Stomach (tissue), 9 donors: ENCODE results near the gene NFATC2IP. TPM values are rescaled to one million over a fixed set of nuclear protein-coding genes. Genes with fewer than 3 reads are reported as not detected.

ENCODE experiments used
- DNase-seq, 2 donors: peaks; one replicate each; pipeline versions ENCODE4 v3.0.0 to v3.0.0-alpha.2; 2013 to 2019
- H3K27ac ChIP-seq, 5 donors: fragments of 200-600 bp in 4 of 5; sonication (generic) in 4 of 5; one replicate each; pipeline ENCODE4 v1.5.1; 2013 to 2019; ENCODE audit warnings: mild to moderate bottlenecking in 1 of 5, moderate library complexity in 1 of 5
- H3K27me3 ChIP-seq, 3 donors: fragments of 200-600 bp; sonication (generic); one replicate each; pipeline ENCODE4 v1.5.1; 2017 to 2019; ENCODE audit warnings: mixed run types in 1 of 3
- H3K36me3 ChIP-seq, 4 donors: fragments of 200-600 bp; sonication (generic); 1 replicate in 3 of 4; 2 replicates in 1 of 4; pipeline ENCODE4 v1.5.1; 2016 to 2019
- H3K4me1 ChIP-seq, 4 donors: fragments of 200-600 bp; sonication (generic); one replicate each; pipeline ENCODE4 v1.5.1; 2016 to 2019
- H3K4me3 ChIP-seq, 4 donors: fragments of 200-600 bp; sonication (generic) in 3 of 4; one replicate each; pipeline ENCODE4 v1.5.1; 2016 to 2019; ENCODE audit warnings: mild to moderate bottlenecking in 1 of 4
- H3K9me3 ChIP-seq, 4 donors: fragments of 200-600 bp; sonication (generic); one replicate each; pipeline ENCODE4 v1.5.1; 2016 to 2019
- EP300 ChIP-seq: sonication (generic); formaldehyde crosslinking; IDR thresholded peaks from one replicate; pipeline ENCODE4 v1.6.1; 2017; ENCODE audit warnings: antibody characterized with exemption
- POLR2A ChIP-seq, 4 donors: fragments of 450-650 bp; IDR thresholded peaks; one replicate each; pipeline ENCODE4 v1.6.1; 2016; ENCODE audit warnings: antibody characterized with exemption in 4 of 4, control low read depth in 2 of 4, mild to moderate bottlenecking in 1 of 4, moderate library complexity in 1 of 4
- POLR2AphosphoS5 ChIP-seq, 3 donors: sonication (generic); formaldehyde crosslinking; IDR thresholded peaks; one replicate each; pipeline ENCODE4 v1.6.1; 2016; ENCODE audit warnings: antibody characterized with exemption in 3 of 3
- WGBS, 5 donors: extraction: QIAGEN DNeasy Blood & Tissue Kit in 3 of 5; methylation state at CpG; one replicate each; pipeline versions ENCODE4 v1.1.5 to v1.1.7; 2013 to 2018; 5-methylcytosine and 5-hydroxymethylcytosine counted together
- intact Hi-C: fragments of 100-400 bp; cut with DNase I; formaldehyde crosslinking; loops from one replicate; pipeline ENCODE4 v1.15.1; 2023; ENCODE audit warnings: low total_unique reads
- polyA plus RNA-seq, 3 donors: library from polyadenylated mRNA; stranded (reverse); fragments of 200-250 nt; gene quantifications; one replicate each; pipeline ENCODE4 v1.2.3, GENCODE V29; 2013
- total RNA-seq, 5 donors: library from RNA; depleted of rRNA; stranded (reverse); fragments of >200 nt; gene quantifications; one replicate each; pipeline versions ENCODE4 v1.1.0 to v1.2.3, GENCODE V29; 2014 to 2016
- TF ChIP-seq, protein P1 (sequence below), 7 experiments: fragments of 450-650 bp in 4 of 7; fragments of 200-600 bp in 3 of 7; sonication (generic) in 3 of 7; IDR thresholded peaks; one replicate each; pipeline ENCODE4 v1.5.1; 2016 to 2019; ENCODE audit warnings: antibody characterized with exemption in 7 of 7, control low read depth in 2 of 7, mild to moderate bottlenecking in 1 of 7
- donor health status: healthy with polysubstance abuse.
- donor health status: Bipolar disorder and iron deficiency.
- donor health status: healthy.

NFATC2IP gene
- total and polyA plus RNA-seq, 8 donors = 10.4 to 265 (median 31.7) TPM

DNA sequence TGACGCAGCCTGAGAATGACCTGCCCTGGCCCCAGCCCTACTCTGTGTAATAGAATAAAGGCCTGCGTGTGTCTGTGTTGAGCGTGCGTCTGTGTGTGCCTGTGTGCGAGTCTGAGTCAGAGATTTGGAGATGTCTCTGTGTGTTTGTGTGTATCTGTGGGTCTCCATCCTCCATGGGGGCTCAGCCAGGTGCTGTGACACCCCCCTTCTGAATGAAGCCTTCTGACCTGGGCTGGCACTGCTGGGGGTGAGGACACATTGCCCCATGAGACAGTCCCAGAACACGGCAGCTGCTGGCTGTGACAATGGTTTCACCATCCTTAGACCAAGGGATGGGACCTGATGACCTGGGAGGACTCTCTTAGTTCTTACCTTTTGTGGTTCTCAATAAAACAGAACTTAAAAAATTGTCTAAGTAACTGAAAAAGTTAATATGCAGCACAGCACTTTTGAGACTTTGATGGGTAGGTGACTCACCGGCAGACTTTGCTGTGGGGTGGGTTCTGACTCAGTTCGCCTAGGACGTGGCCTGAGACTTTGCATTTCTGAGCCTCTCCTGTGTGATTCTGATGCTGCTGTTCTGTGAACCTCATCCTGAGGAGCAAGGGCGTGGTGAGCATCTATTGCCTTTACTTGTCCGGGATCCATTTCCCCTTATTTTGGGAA, 39.8 kb downstream of the NFATC2IP start:
- no peaks in the 10 kb centered on the region for H3K27me3 ChIP-seq
- no peak for TF ChIP-seq POLR2AphosphoS5 (IDR thresholded peaks at IDR 0.05)
- TF ChIP-seq EP300 = no peak
- TF ChIP-seq POLR2A (IDR thresholded peaks at IDR 0.05) = no peak
- TF ChIP-seq, protein P1, sequence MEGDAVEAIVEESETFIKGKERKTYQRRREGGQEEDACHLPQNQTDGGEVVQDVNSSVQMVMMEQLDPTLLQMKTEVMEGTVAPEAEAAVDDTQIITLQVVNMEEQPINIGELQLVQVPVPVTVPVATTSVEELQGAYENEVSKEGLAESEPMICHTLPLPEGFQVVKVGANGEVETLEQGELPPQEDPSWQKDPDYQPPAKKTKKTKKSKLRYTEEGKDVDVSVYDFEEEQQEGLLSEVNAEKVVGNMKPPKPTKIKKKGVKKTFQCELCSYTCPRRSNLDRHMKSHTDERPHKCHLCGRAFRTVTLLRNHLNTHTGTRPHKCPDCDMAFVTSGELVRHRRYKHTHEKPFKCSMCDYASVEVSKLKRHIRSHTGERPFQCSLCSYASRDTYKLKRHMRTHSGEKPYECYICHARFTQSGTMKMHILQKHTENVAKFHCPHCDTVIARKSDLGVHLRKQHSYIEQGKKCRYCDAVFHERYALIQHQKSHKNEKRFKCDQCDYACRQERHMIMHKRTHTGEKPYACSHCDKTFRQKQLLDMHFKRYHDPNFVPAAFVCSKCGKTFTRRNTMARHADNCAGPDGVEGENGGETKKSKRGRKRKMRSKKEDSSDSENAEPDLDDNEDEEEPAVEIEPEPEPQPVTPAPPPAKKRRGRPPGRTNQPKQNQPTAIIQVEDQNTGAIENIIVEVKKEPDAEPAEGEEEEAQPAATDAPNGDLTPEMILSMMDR (IDR thresholded peaks at IDR 0.05) = no peak
- H3K4me1 ChIP-seq = no peaks in the 10 kb centered on the region
- peaks cover 0 to 12% (median 3%) of the 10 kb centered on the region in 4 donors for H3K9me3 ChIP-seq
- no peak overlapping the region for H3K27ac ChIP-seq
- H3K36me3 ChIP-seq = peaks cover 18 to 53% (median 52%) of the 10 kb centered on the region in 4 donors
- intact Hi-C loops = no loop called here
- DNase-seq = no peak
- 85 to 90% (median 87%) methylated on average over 11 of the region's 11 CpGs for WGBS, 5 donors
- H3K4me3 ChIP-seq = no peak overlapping the region

DNA sequence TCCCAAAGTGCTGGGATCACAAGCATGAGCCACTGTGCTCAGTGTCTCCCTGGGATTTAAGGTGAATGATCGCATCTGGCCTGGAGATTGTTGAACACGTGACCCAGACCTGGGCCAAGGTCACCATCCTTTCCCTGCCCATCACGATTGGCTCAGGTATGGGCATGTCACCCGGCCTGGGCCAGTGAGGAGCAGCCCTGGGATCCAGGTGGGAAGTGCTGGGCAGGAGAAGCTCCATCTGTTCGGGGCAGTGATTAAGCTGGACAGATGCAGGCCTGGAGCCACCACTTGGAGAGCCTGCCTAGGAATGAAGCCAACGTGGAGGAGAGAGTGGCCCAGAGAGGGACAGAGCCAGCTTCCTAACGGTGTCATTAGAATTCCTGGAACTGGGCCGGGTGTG, 41.0 kb downstream of the NFATC2IP start:
- Histone ChIP-seq H3K27me3 (no peaks in the 10 kb centered on the region), H3K4me3 (no peak overlapping the region), H3K4me1 (no peaks in the 10 kb centered on the region), H3K9me3 (peaks cover 0 to 7% (median 3%) of the 10 kb centered on the region in 4 donors), H3K36me3 (peaks cover 14 to 41% (median 40%) of the 10 kb centered on the region in 4 donors), H3K27ac (no peak overlapping the region)
- TF ChIP-seq POLR2AphosphoS5 (IDR thresholded peaks at IDR 0.05) (no peak), POLR2A (IDR thresholded peaks at IDR 0.05) (no peak), EP300 (no peak)
- TF ChIP-seq, protein P1 (IDR thresholded peaks at IDR 0.05) = no peak
- no peak for DNase-seq
- intact Hi-C loops = no loop called here
- WGBS, 5 donors = 65 to 72% (median 69%) methylated on average over 7 to 8 of the region's 8 CpGs

DNA sequence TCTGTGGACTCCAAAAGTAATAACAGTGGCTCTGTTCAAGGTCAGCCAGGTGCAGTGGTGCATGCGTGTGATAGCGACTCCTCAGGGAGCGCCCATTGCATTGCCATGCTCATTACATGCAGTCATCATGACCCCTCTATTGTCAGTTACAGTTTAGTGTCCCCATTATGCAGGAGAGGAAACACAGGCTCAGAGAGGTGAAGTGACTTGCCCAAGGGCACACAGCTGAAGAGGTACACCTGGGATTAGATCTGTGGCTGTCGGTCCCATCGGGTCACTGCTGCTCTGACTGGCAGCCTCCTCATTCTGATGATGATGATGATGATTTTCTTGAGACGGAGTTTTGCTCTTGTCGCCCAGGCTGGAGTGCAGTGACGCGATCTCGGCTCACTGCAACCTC, 41.8 kb downstream of the NFATC2IP start:
- Histone ChIP-seq H3K27me3 (no peaks in the 10 kb centered on the region), H3K27ac (no peak overlapping the region), H3K9me3 (no peaks in the 10 kb centered on the region), H3K4me3 (no peak overlapping the region), H3K4me1 (no peaks in the 10 kb centered on the region), H3K36me3 (peaks cover 7 to 33% (median 32%) of the 10 kb centered on the region in 4 donors)
- 88 to 94% (median 93%) methylated on average over 10 of the region's 10 CpGs for WGBS, 5 donors
- no peak for DNase-seq
- intact Hi-C loops = no loop called here
- TF ChIP-seq POLR2AphosphoS5 (IDR thresholded peaks at IDR 0.05) = no peak
- no peak for TF ChIP-seq POLR2A (IDR thresholded peaks at IDR 0.05)
- TF ChIP-seq, protein P1 (IDR thresholded peaks at IDR 0.05) = no peak
- no peak for TF ChIP-seq EP300

DNA sequence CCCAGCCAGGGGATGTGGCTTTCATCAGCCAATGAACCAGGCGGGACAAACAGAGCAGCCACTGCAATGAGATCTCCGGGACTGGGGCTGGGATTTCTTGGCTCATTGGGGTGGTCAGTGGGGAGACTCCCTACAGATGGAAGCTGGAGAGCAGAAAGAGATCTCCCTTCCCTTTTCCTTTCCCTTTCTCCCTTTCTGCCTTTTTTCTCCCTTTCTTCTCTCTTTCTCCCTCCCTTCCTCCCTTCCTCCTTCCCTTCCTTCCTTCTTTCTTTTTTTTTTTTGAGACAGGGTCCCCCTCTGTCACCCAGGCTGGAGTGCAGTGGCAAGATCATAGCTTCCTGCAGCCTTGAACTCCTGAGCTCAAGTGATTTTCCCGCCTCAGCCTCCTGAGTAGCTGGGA, 48.1 kb downstream of the NFATC2IP start:
- intact Hi-C loops = no loop called here
- TF ChIP-seq EP300 (no peak), POLR2A (IDR thresholded peaks at IDR 0.05) (no peak), POLR2AphosphoS5 (IDR thresholded peaks at IDR 0.05) (no peak)
- TF ChIP-seq, protein P1 (IDR thresholded peaks at IDR 0.05) = no peak
- H3K4me3 ChIP-seq = no peak overlapping the region
- WGBS, 5 donors = 67 to 90% (median 79%) methylated on average over 3 of the region's 3 CpGs
- no peak overlapping the region for H3K27ac ChIP-seq
- H3K36me3 ChIP-seq = no peaks in the 10 kb centered on the region
- no peak for DNase-seq
- H3K4me1 ChIP-seq = no peaks in the 10 kb centered on the region
- no peaks in the 10 kb centered on the region for H3K9me3 ChIP-seq
- no peaks in the 10 kb centered on the region for H3K27me3 ChIP-seq
